Heart left ventricle (tissue), 16 donors: ENCODE data around the gene ZNF337. TPM values are rescaled to one million over a fixed set of nuclear protein-coding genes. Genes with fewer than 3 reads are reported as not detected.
"Not testable (repeated sequence)": the region's sequence is repeated elsewhere in the genome, so short reads cannot be mapped to it uniquely, and the experiment has no call there.

Experiments
- ATAC-seq, 4 donors: fragments of 200-7000 bp; cut with Tn5 transposase; one replicate each; pipeline ENCODE4 v1.9.1; 2020 to 2022; ENCODE audit warnings: moderate library complexity in 4 of 4, mild to moderate bottlenecking in 3 of 4, moderate number of reproducible peaks in 1 of 4
- DNase-seq, 5 donors: peaks; one replicate each; pipeline ENCODE4 v3.0.0-alpha.2; 2020
- H3K27ac ChIP-seq, 12 donors: fragments of 200-600 bp; sonication (generic) in 4 of 12; one replicate each; pipeline versions ENCODE4 v1.5.0 to v1.8.0; 2016 to 2022; ENCODE audit warnings: mild to moderate bottlenecking in 2 of 12
- H3K27me3 ChIP-seq, 9 donors: fragments of 200-600 bp; sonication (generic) in 2 of 9; one replicate each; pipeline versions ENCODE4 v1.5.1 to v1.8.0; 2016 to 2022; ENCODE audit warnings: mild to moderate bottlenecking in 3 of 9
- H3K36me3 ChIP-seq, 9 donors: fragments of 200-600 bp; sonication (generic) in 2 of 9; one replicate each; pipeline versions ENCODE4 v1.5.0 to v1.8.0; 2018 to 2022; ENCODE audit warnings: mild to moderate bottlenecking in 2 of 9
- H3K4me1 ChIP-seq, 12 donors: fragments of 200-600 bp; sonication (generic) in 4 of 12; one replicate each; pipeline versions ENCODE4 v1.5.0 to v1.8.0; 2016 to 2022; ENCODE audit warnings: mild to moderate bottlenecking in 3 of 12
- H3K4me3 ChIP-seq, 12 donors: fragments of 200-600 bp; sonication (generic) in 4 of 12; one replicate each; pipeline versions ENCODE4 v1.5.0 to v1.8.0; 2017 to 2022; ENCODE audit warnings: mild to moderate bottlenecking in 9 of 12, moderate library complexity in 4 of 12
- H3K9me3 ChIP-seq, 12 donors: fragments of 200-600 bp; sonication (generic) in 4 of 12; one replicate each; pipeline versions ENCODE4 v1.5.0 to v1.8.0; 2016 to 2022; ENCODE audit warnings: mild to moderate bottlenecking in 1 of 12
- POLR2A ChIP-seq, 2 donors: fragments of 450-650 bp; IDR thresholded peaks; one replicate each; pipeline ENCODE4 v1.6.1; 2017; ENCODE audit warnings: antibody characterized with exemption in 2 of 2, mild to moderate bottlenecking in 2 of 2, moderate library complexity in 2 of 2
- WGBS, 4 donors: extraction: QIAGEN DNeasy Blood & Tissue Kit in 2 of 4; methylation state at CpG; one replicate each; pipeline versions ENCODE4 v1.1.5 to v1.1.7; 2013 to 2018; 5-methylcytosine and 5-hydroxymethylcytosine counted together
- intact Hi-C, 10 donors: fragments of 100-400 bp; cut with DNase I; formaldehyde crosslinking; loops; one replicate each; pipeline versions ENCODE4 v1.11.1 to v1.14.2; 2022
- polyA plus RNA-seq, 2 donors: library from polyadenylated mRNA; stranded (reverse); fragments of 200-250 nt; gene quantifications; one replicate each; pipeline ENCODE4 v1.2.3, GENCODE V29; 2013
- total RNA-seq, 9 donors: library from RNA; depleted of rRNA in 2 of 9; stranded (reverse); fragments of >200 nt in 2 of 9; fragmentation: NEBNext Ultra II Directional in 3 of 9; extraction: Animal tissue kit (Norgen Biotek cat#: 25700) in 3 of 9; gene quantifications; one replicate each; pipeline versions ENCODE4 v1.1.0 to v1.2.4, GENCODE V29; 2016 to 2023
- TF ChIP-seq, protein P1 (sequence below), 12 donors: fragments of 200-600 bp; sonication (generic) in 4 of 12; IDR thresholded peaks; one replicate each; pipeline versions ENCODE4 v1.5.0 to v1.8.0; 2018 to 2022; ENCODE audit warnings: antibody characterized with exemption in 12 of 12, mild to moderate bottlenecking in 5 of 12
- donor health status: ischemic (EF 13 %, LVEDD 7.1; RV severe dilation, severe dysfunction).
- donor health status: healthy with polysubstance abuse.
- donor health status: DM: no; HTN: yes; CAD: no.
- donor health status: DM: no; HTN: no; CAD: no.
- donor health status: ischemic (EF 25% LVEDD 6.9; RV normal size, moderate dysfunction).
- donor health status: ischemic (EF 25% LVEDD 5.7; RV mildly dilated, moderate dysfunction).
- donor health status: healthy.
- donor health status: DM: yes; HTN: yes; CAD: no.
- donor health status: ischemic (EF 35%, LVEDD 5.7; RV mildly dilated, moderate dysfunction).
- donor health status: nonischemic (EF 11% LVEDD 7.7; RV severe dilation, severe dysfunction).
- donor health status: DM: yes; HTN: yes; CAD: no.
- donor health status: PGD.
- donor health status: ischemic (EF 29% LVEDD 5.4; RV normal size, mild dysfunction).
- donor health status: nonischemic (EF 23%, LVEDD 6.1; RV moderate dilation, normal function).

Gene ZNF337
- total and polyA plus RNA-seq, 11 donors = 5.5 to 10.3 (median 6.5) TPM

DNA sequence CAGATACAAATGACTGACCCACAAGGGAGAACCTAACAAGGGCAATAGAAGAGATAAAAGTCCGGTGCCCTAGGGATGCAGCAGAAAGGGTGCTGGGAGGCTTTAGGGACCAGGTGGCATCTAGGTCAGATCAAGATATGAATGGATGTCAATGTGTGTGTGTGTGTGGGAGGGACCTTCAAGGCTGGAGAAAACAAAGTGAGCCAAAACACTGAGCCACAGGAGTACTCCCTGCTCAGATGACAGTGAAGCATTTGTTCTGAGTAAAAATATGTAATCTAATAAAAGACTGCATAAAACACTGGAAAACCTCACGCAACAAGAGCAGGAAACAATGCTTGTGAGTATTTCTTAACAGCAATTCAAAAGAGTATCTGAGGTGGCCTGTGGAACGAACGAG, 28.2 kb downstream of the ZNF337 start:
- Histone ChIP-seq H3K9me3 (no peaks in the 10 kb centered on the region), H3K36me3 (peaks cover 0 to 9% (median 3%) of the 10 kb centered on the region in 9 donors), H3K27ac (no peak overlapping the region), H3K4me3 (no peak overlapping the region), H3K4me1 (no peaks in the 10 kb centered on the region), H3K27me3 (no peaks in the 10 kb centered on the region)
- 86 to 88% (median 87%) methylated on average over 4 of the region's 4 CpGs for WGBS, 4 donors
- intact Hi-C loops = no loop called here
- ATAC-seq (no peak), DNase-seq (no peak)
- TF ChIP-seq, protein P1, sequence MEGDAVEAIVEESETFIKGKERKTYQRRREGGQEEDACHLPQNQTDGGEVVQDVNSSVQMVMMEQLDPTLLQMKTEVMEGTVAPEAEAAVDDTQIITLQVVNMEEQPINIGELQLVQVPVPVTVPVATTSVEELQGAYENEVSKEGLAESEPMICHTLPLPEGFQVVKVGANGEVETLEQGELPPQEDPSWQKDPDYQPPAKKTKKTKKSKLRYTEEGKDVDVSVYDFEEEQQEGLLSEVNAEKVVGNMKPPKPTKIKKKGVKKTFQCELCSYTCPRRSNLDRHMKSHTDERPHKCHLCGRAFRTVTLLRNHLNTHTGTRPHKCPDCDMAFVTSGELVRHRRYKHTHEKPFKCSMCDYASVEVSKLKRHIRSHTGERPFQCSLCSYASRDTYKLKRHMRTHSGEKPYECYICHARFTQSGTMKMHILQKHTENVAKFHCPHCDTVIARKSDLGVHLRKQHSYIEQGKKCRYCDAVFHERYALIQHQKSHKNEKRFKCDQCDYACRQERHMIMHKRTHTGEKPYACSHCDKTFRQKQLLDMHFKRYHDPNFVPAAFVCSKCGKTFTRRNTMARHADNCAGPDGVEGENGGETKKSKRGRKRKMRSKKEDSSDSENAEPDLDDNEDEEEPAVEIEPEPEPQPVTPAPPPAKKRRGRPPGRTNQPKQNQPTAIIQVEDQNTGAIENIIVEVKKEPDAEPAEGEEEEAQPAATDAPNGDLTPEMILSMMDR (IDR thresholded peaks at IDR 0.05) = no peak
- no peak for TF ChIP-seq POLR2A (IDR thresholded peaks at IDR 0.05)

DNA sequence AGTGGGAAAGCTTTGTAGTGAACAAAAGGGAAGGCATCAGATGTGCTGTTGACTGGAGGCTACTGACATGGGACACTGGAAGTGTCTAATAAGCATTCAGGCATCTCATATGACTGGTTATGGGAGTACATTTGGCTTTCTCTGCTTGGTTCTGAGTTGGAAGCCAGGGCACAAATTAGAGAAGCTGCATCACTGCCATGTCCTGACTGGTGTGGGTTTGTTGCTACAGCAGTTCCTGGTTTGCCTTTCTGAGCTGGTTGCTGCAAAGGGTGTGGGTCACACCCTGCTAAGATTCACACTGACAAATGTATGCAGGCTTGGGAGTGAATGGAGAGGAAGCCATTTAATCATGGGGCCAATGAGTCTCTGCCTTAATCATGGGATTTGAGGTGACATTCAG, 36.7 kb downstream of the ZNF337 start:
- ATAC-seq (no peak), DNase-seq (no peak)
- H3K36me3 ChIP-seq = no peaks in the 10 kb centered on the region
- intact Hi-C loops = loop anchor here in 1 of 10 donors (10.0 kb wide), 1 partner anchor 45 kb away; no protein-coding TSS in a partner anchor
- no peaks in the 10 kb centered on the region for H3K9me3 ChIP-seq
- H3K4me3 ChIP-seq = no peak overlapping the region
- H3K27me3 ChIP-seq = no peaks in the 10 kb centered on the region
- no peak overlapping the region for H3K27ac ChIP-seq
- H3K4me1 ChIP-seq = no peaks in the 10 kb centered on the region
- TF ChIP-seq, protein P1 (IDR thresholded peaks at IDR 0.05) = no peak
- no peak for TF ChIP-seq POLR2A (IDR thresholded peaks at IDR 0.05)

DNA sequence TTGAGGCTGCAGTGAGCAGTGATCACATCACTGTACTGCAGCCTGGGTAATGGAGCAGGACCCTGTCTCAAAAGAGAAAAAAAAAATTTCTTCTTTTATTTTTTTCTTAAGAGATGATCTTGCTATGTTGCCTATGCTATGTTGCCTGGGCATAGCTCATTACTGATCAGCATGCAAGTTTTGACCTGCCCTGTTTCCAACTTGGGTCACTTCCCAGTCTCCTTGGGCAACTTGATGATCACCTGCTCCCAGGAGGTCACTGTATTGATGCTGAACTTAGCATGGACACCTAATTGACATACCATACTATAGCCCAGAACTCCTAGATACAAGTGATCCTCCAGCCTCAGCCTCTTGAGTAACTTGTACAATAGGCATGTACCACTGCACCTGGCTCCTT, 42.2 kb downstream of the ZNF337 start:
- Histone ChIP-seq H3K9me3 (no peaks in the 10 kb centered on the region), H3K27ac (no peak overlapping the region), H3K27me3 (no peaks in the 10 kb centered on the region), H3K4me3 (no peak overlapping the region), H3K36me3 (no peaks in the 10 kb centered on the region), H3K4me1 (no peaks in the 10 kb centered on the region)
- no peak for TF ChIP-seq POLR2A (IDR thresholded peaks at IDR 0.05)
- TF ChIP-seq, protein P1 (IDR thresholded peaks at IDR 0.05) = no peak
- intact Hi-C loops = loop anchor here in 1 of 10 donors (10.0 kb wide), 1 partner anchor 50 kb away; no protein-coding TSS in a partner anchor
- ATAC-seq (no peak), DNase-seq (no peak)

DNA sequence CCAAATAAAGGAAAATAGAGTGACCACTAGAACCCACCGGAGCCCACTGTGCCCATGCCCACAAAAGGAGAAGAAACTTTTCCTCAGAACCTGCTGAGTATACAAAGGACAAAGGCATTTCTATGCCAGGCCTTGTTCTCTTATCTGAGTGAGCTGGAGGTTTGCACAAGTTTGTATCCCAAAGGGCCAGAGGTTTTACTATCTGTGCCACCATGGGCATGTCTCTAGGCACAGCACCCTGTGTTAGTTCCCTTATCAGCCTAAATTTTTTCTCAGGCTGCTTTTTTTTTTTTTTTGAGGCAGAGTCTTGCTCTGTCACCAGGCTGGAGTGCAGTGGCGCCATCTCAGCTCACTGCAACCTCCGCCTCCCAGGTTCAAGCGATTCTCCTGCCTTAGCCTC, 43.8 kb downstream of the ZNF337 start:
- WGBS, 4 donors = 95 to 99% (median 98%) methylated on average over 4 of the region's 4 CpGs
- H3K9me3 ChIP-seq, H3K27ac ChIP-seq, H3K4me3 ChIP-seq, ATAC-seq, H3K4me1 ChIP-seq, H3K36me3 ChIP-seq, DNase-seq, H3K27me3 ChIP-seq: not testable (repeated sequence)
- intact Hi-C loops = loop anchor here in 1 of 10 donors (10.0 kb wide), 1 partner anchor 52 kb away; no protein-coding TSS in a partner anchor

DNA sequence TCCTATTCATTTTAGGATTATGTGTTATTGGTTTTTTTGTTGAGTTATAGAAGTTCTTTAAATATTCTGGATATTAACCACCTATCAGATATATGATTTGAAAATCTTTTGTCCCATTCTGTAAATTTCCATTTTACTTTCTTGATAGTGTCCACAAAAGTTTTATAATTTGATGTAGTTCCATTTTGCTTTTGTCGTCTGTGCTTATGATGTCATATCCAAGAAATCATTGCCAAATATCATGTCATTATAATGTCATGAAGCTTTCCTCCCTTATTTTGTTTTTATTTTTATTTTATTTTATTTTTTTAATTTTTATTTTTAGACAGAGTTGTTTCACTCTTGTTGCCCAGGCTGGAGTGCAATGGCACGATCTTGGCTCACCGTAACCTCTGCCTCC, 51.8 kb downstream of the ZNF337 start:
- H3K4me1 ChIP-seq = no peaks in the 10 kb centered on the region
- no peak for ATAC-seq
- peaks cover 0 to 8% (median 0%) of the 10 kb centered on the region in 9 donors for H3K36me3 ChIP-seq
- peaks cover 0 to 16% (median 0%) of the 10 kb centered on the region in 12 donors for H3K9me3 ChIP-seq
- no peak overlapping the region for H3K27ac ChIP-seq
- no peaks in the 10 kb centered on the region for H3K27me3 ChIP-seq
- no peak overlapping the region for H3K4me3 ChIP-seq
- TF ChIP-seq, protein P1 (IDR thresholded peaks at IDR 0.05) = no peak
- no peak for TF ChIP-seq POLR2A (IDR thresholded peaks at IDR 0.05)
- DNase-seq = no peak
- intact Hi-C loops = no loop called here
- 94 to 98% (median 96%) methylated on average over 3 of the region's 3 CpGs for WGBS, 4 donors
